Endodermal cell (in vitro differentiated cells): Measurements from ENCODE around the gene WNK2. TPM values are rescaled to one million over a fixed set of nuclear protein-coding genes. Genes with fewer than 3 reads are reported as not detected.

ENCODE experiments used
- DNase-seq: peaks from one replicate; pipeline ENCODE4 v3.0.0-alpha.2; 2017
- H3K27ac ChIP-seq: 2 replicates; pipeline ENCODE4 v1.5.1; 2013; ENCODE audit warnings: mild to moderate bottlenecking, low read depth, low read length, moderate library complexity
- H3K27me3 ChIP-seq: 2 replicates; pipeline ENCODE4 v1.6.1; 2013; ENCODE audit warnings: mild to moderate bottlenecking, low read length, moderate library complexity; ENCODE audit not compliant: insufficient read depth, control insufficient read depth, poor library complexity, severe bottlenecking
- H3K36me3 ChIP-seq: 2 replicates; pipeline ENCODE4 v1.7.0; 2013; ENCODE audit warnings: mild to moderate bottlenecking, low read length, moderate library complexity; ENCODE audit not compliant: control insufficient read depth, insufficient read depth
- H3K4me1 ChIP-seq: one replicate; pipeline ENCODE4 v1.7.0; 2013; ENCODE audit warnings: low read length; ENCODE audit not compliant: control insufficient read depth, insufficient read depth
- H3K4me3 ChIP-seq: 2 replicates; pipeline ENCODE4 v1.5.1; 2013; ENCODE audit warnings: mild to moderate bottlenecking, low read length, moderate library complexity
- H3K9ac ChIP-seq: 2 replicates; pipeline ENCODE4 v1.6.1; 2013; ENCODE audit warnings: mild to moderate bottlenecking, low read length, moderate library complexity; ENCODE audit not compliant: poor library complexity, severe bottlenecking; ENCODE audit errors: extremely low read depth
- H3K9me3 ChIP-seq: 2 replicates; pipeline ENCODE4 v1.6.1; 2013; ENCODE audit warnings: mild to moderate bottlenecking, low read length, moderate library complexity; ENCODE audit not compliant: control insufficient read depth
- H3K27ac Mint-ChIP-seq: 2 replicates; pipeline ENCODE4 v1.8.0; 2020; ENCODE audit warnings: mixed read lengths
- H3K27me3 Mint-ChIP-seq: 2 replicates; pipeline ENCODE4 v1.8.0; 2021; ENCODE audit warnings: mild to moderate bottlenecking, mixed read lengths; ENCODE audit not compliant: insufficient read depth
- H3K36me3 Mint-ChIP-seq: 2 replicates; pipeline ENCODE4 v1.8.0; 2020; ENCODE audit warnings: low read depth, mixed read lengths
- H3K4me1 Mint-ChIP-seq: 2 replicates; pipeline ENCODE4 v1.8.0; 2020; ENCODE audit warnings: mixed read lengths
- H3K4me3 Mint-ChIP-seq: 2 replicates; pipeline ENCODE4 v1.8.0; 2020; ENCODE audit warnings: mild to moderate bottlenecking, moderate library complexity, mixed read lengths
- H3K9me3 Mint-ChIP-seq: 2 replicates; pipeline ENCODE4 v1.8.0; 2020; ENCODE audit warnings: mild to moderate bottlenecking, mixed read lengths
- CTCF ChIP-seq: fragments of 200-600 bp; sonication (generic); conservative IDR thresholded peaks from 2 replicates; pipeline ENCODE4 v1.5.0; 2021; ENCODE audit warnings: antibody characterized with exemption, mild to moderate bottlenecking
- WGBS, 2 experiments: methylation state at CpG; one replicate each; pipeline versions ENCODE4 v1.1.5 to v1.1.7; 2013; ENCODE audit warnings: missing lambda C conversion rate in 2 of 2, mixed read lengths in 1 of 2; ENCODE audit not compliant: insufficient coverage in 1 of 2, insufficient read length in 1 of 2; 5-methylcytosine and 5-hydroxymethylcytosine counted together
- total RNA-seq, 2 donors: library from RNA; stranded (reverse); fragmentation: NEBNext Ultra II Directional in 1 of 2; extraction: Animal tissue kit (Norgen Biotek cat#: 25700) in 1 of 2; gene quantifications; 2 replicates in 1 of 2; 3 replicates in 1 of 2; pipeline ENCODE4 v1.2.1, GENCODE V29; 2021

The WNK2 gene
- total RNA-seq, 2 donors from 2014 or later = 46.1 to 48.8 TPM

DNA sequence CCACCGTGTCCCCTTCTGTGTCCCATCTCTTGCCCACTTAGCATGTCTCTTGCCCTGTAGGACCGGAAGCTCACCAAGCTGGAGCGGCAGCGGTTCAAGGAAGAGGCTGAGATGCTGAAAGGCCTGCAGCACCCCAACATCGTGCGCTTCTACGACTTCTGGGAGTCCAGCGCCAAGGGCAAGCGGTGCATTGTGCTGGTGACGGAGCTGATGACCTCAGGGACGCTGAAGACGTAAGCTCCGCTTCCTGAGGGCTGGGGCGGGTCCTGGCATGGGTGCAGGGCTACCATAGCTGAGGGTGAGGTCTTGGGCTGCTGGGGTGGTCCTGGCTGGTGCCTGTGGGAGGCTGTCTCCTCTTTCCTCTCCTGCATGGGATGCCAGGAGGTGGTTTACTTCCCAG is 45.7 kb downstream of the WNK2 start:
- Mint-ChIP-seq H3K4me3 (no peak overlapping the region), H3K4me1 (peaks cover 3% of the 10 kb centered on the region), H3K36me3 (no peaks in the 10 kb centered on the region), H3K27ac (peak overlapping the region; percentile 52), H3K9me3 (no peaks in the 10 kb centered on the region), H3K27me3 (no peaks in the 10 kb centered on the region)
- no peaks in the 10 kb centered on the region for H3K27me3 ChIP-seq
- no peaks in the 10 kb centered on the region for H3K9me3 ChIP-seq
- H3K9ac ChIP-seq = no peak overlapping the region
- DNase-seq = no peak
- H3K4me3 ChIP-seq = no peak overlapping the region
- no peak for TF ChIP-seq CTCF
- no peaks in the 10 kb centered on the region for H3K4me1 ChIP-seq
- no peak overlapping the region for H3K27ac ChIP-seq
- no peaks in the 10 kb centered on the region for H3K36me3 ChIP-seq
- WGBS, 2 experiments = 93 to 94% methylated on average over 10 to 14 of the region's 14 CpGs

DNA sequence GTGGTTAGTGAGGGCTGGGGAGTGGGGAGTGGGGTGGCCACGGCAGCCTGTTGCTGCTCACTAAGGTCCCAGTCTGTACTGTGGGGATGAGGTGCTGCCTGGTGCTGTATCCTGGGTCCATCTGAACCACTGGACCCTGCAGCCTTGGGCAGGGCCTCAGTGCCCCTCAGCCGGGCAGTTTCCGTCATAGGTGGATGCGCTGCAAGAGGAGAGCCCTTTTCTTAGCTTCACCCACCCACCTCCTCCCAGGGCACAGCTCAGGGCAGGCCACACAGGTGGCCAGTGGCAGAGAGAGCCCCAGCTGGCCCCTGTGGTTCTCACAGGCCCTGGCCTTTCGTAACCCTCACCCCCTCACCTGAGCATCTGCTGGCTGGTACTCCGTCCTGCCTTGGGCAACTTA is 46.2 kb downstream of the WNK2 start:
- H3K9me3 ChIP-seq = no peaks in the 10 kb centered on the region
- H3K27ac Mint-ChIP-seq = peak overlapping the region; percentile 52
- H3K4me1 Mint-ChIP-seq = no peaks in the 10 kb centered on the region
- no peak overlapping the region for H3K9ac ChIP-seq
- no peak for TF ChIP-seq CTCF
- no peaks in the 10 kb centered on the region for H3K36me3 ChIP-seq
- H3K9me3 Mint-ChIP-seq = no peaks in the 10 kb centered on the region
- no peaks in the 10 kb centered on the region for H3K27me3 Mint-ChIP-seq
- no peaks in the 10 kb centered on the region for H3K27me3 ChIP-seq
- no peak overlapping the region for H3K4me3 Mint-ChIP-seq
- WGBS, 2 experiments = 93 to 95% methylated on average over 4 to 6 of the region's 6 CpGs
- H3K36me3 Mint-ChIP-seq = no peaks in the 10 kb centered on the region
- no peaks in the 10 kb centered on the region for H3K4me1 ChIP-seq
- no peak for DNase-seq
- H3K4me3 ChIP-seq = no peak overlapping the region
- H3K27ac ChIP-seq = no peak overlapping the region

- Histone ChIP-seq H3K9ac (no peak overlapping the region), H3K4me1 (no peaks in the 10 kb centered on the region), H3K4me3 (no peak overlapping the region), H3K9me3 (no peaks in the 10 kb centered on the region), H3K36me3 (no peaks in the 10 kb centered on the region), H3K27ac (no peak overlapping the region), H3K27me3 (no peaks in the 10 kb centered on the region)
- no peaks in the 10 kb centered on the region for H3K27me3 Mint-ChIP-seq
- H3K36me3 Mint-ChIP-seq = no peaks in the 10 kb centered on the region
- H3K4me3 Mint-ChIP-seq = no peak overlapping the region
- no peak for TF ChIP-seq CTCF
- 92 to 96% methylated on average over 10 to 15 of the region's 15 CpGs for WGBS, 2 experiments
- H3K9me3 Mint-ChIP-seq = no peaks in the 10 kb centered on the region
- DNase-seq = no peak
- no peaks in the 10 kb centered on the region for H3K4me1 Mint-ChIP-seq
- no peak overlapping the region for H3K27ac Mint-ChIP-seq
These were observed 46.7 kb downstream of the WNK2 start for GRCh38 chr9:93230601-93231000.
